Astrocyte of the cerebellum (primary cell): ENCODE data around the gene CREG2.

ENCODE experiments used
- DNase-seq: peaks from one replicate; pipeline ENCODE4 v3.0.0-alpha.2; 2011; ENCODE audit warnings: low read depth
- H3K4me3 ChIP-seq: 2 replicates; pipeline ENCODE4 v1.5.1; 2011; ENCODE audit warnings: mild to moderate bottlenecking, low read depth, low read length, moderate library complexity
- CTCF ChIP-seq: IDR thresholded peaks from 2 replicates; pipeline ENCODE4 v1.5.1; 2012; ENCODE audit warnings: low read length, low read depth, moderate library complexity, mild to moderate bottlenecking; ENCODE audit errors: missing control alignments
- in situ Hi-C: cut with HindIII; loops from 2 replicates; pipeline ENCODE4 v1.10.0; 2017; ENCODE audit warnings: low sequenced_read_pairs

Gene CREG2

GRCh38 chr2:101296371-101296770, 90.9 kb downstream of the CREG2 start:
- in situ Hi-C loops = no loop called here
- no peak for DNase-seq
- H3K4me3 ChIP-seq = no peak overlapping the region

DNA sequence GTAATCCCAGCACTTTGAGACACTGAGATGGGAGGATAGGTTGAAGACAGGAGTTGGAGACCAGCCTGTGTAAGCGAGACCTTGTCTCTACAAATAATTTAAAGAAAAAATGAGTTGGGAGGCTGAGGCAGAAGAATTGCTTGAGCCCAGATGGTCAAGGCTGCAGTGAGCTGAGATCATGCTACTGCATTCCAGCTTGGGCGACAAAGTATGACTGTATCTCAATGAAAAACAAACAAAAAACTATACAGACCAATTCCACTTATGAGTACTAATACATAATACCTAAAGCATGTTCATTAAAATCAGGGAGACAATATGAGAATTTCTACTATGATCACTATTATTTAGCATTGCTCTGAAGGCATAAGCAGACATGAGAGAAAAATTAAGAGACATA, 91.4 kb downstream of the CREG2 start:
- no peak for DNase-seq
- TF ChIP-seq CTCF = no peak
- no peak overlapping the region for H3K4me3 ChIP-seq
- in situ Hi-C loops = no loop called here

More at GRCh38 chr2:101296371-101296770, 90.9 kb downstream of the CREG2 start:
- TF ChIP-seq CTCF = no peak
